BJ (cell line): ENCODE results near the gene IGSF6. TPM values are rescaled to one million over a fixed set of nuclear protein-coding genes. Genes with fewer than 3 reads are reported as not detected.

ENCODE experiments used
- CTCF ChIA-PET: fragments of 350-600 bp; formaldehyde crosslinking; extraction: SDS; loops from one replicate; lab custom pipeline; 2021; ENCODE audit warnings: antibody characterized with exemption, inconsistent platforms; lab: Yijun Ruan, JAX
- POLR2A ChIA-PET: fragments of 300-600 bp; sonication (Branson Sonifier 250); formaldehyde crosslinking; extraction: SDS; loops from one replicate; lab custom pipeline; 2021; ENCODE audit warnings: antibody characterized with exemption; lab: Charles Lee
- DNase-seq: peaks from one replicate; pipeline ENCODE4 v3.0.0-alpha.2; 2011; ENCODE audit warnings: low read depth
- H3K27me3 ChIP-seq: 2 replicates; pipeline ENCODE4 v1.6.0; 2011; ENCODE audit warnings: low read length; ENCODE audit not compliant: control insufficient read depth, insufficient read depth
- H3K36me3 ChIP-seq: 2 replicates; pipeline ENCODE4 v1.5.1; 2011; ENCODE audit warnings: low read length; ENCODE audit not compliant: control insufficient read depth, insufficient read depth
- H3K4me3 ChIP-seq: 2 replicates; pipeline ENCODE4 v1.5.1; 2011; ENCODE audit warnings: low read depth, mild to moderate bottlenecking, control low read depth, low read length
- CTCF ChIP-seq: IDR thresholded peaks from 2 replicates; pipeline ENCODE4 v1.5.1; 2011; ENCODE audit warnings: low read depth, mild to moderate bottlenecking, control low read depth, inconsistent platforms, low read length, moderate library complexity; ENCODE audit not compliant: insufficient read depth
- polyA plus RNA-seq: library from polyadenylated mRNA; depleted of rRNA; stranded (reverse); fragments of >200 nt; gene quantifications from 2 replicates; pipeline ENCODE4 v1.2.3, GENCODE V29; 2011

The IGSF6 gene
- polyA plus RNA-seq, 1 experiment: not detected

GRCh38 chr16:21599122-21600030 is 53.0 kb downstream of the IGSF6 start, which contains the start of gene METTL9:
Gene METTL9 (plus strand): TSS chr16:21599577. CDS start chr16:21599734, 157 bp downstream.
- peak; percentile 63 for DNase-seq
- no peaks in the 10 kb centered on the region for H3K36me3 ChIP-seq
- H3K27me3 ChIP-seq: no peaks in the 10 kb centered on the region
- ChIA-PET CTCF (interaction anchor here (1.0 kb wide), 1 partner anchor 18 kb away, joined by 3 read pairs; no protein-coding TSS in a partner anchor), POLR2A (interaction anchor here (0.7 kb wide), 1 partner anchor 15 kb away, joined by 6 read pairs; no protein-coding TSS in a partner anchor)
- no peak for TF ChIP-seq CTCF
- peak within 1 kb of the TSS; percentile 83 for H3K4me3 ChIP-seq

GRCh38 chr16:21598701-21599121 is 53.7 kb downstream of the IGSF6 start:
- CTCF ChIA-PET: interaction anchor here (1.0 kb wide), 1 partner anchor 17 kb away, joined by 3 read pairs; no protein-coding TSS in a partner anchor
- POLR2A ChIA-PET: interaction anchor here (0.7 kb wide), 1 partner anchor 14 kb away, joined by 6 read pairs; no protein-coding TSS in a partner anchor
- peak overlapping the region; percentile 83 for H3K4me3 ChIP-seq
- no peak for TF ChIP-seq CTCF
- no peak for DNase-seq
- H3K27me3 ChIP-seq: no peaks in the 10 kb centered on the region
- H3K36me3 ChIP-seq: no peaks in the 10 kb centered on the region

- no peaks in the 10 kb centered on the region for H3K27me3 ChIP-seq
- POLR2A ChIA-PET: interaction anchor here (0.7 kb wide), 1 partner anchor 14 kb away, joined by 6 read pairs; no protein-coding TSS in a partner anchor
- H3K36me3 ChIP-seq: no peaks in the 10 kb centered on the region
- TF ChIP-seq CTCF: no peak
- no peak overlapping the region for H3K4me3 ChIP-seq
- CTCF ChIA-PET: interaction anchor here (2.0 kb wide), 1 partner anchor 14 kb away, joined by 9 read pairs; no protein-coding TSS in a partner anchor
- DNase-seq: no peak
Measured at GRCh38 chr16:21598206-21598605, 54.2 kb downstream of the IGSF6 start.

- no peak for DNase-seq
- POLR2A ChIA-PET: no interaction called here
- H3K36me3 ChIP-seq: no peaks in the 10 kb centered on the region
- no peak for TF ChIP-seq CTCF
- CTCF ChIA-PET: interaction anchor here (2.0 to 2.1 kb wide), 2 partner anchors 13 to 43 kb away, joined by 6 to 9 read pairs; no protein-coding TSS in a partner anchor
- H3K4me3 ChIP-seq: no peak overlapping the region
- H3K27me3 ChIP-seq: no peaks in the 10 kb centered on the region
Measured at GRCh38 chr16:21597561-21598030, 54.8 kb downstream of the IGSF6 start.
